ENCODE data around the gene ACTRT2.

ACTRT2 gene

GRCh38 chr1:3015744-3016143 lies 5.5 kb upstream of the ACTRT2 start:
- no peak for TF ChIP-seq CTCF (IDR thresholded peaks at IDR 0.05; ENCODE audit: extremely low read depth, missing control alignments)
- no peak for DNase-seq (ENCODE audit: low spot score)

- TF ChIP-seq CTCF (IDR thresholded peaks at IDR 0.05; ENCODE audit: extremely low read depth, missing control alignments) = no peak
- no peak for DNase-seq (ENCODE audit: low spot score)
Measured at GRCh38 chr1:3016641-3017439, 4.4 kb upstream of the ACTRT2 start.

- DNase-seq (ENCODE audit: low spot score) = no peak
- no peak for TF ChIP-seq CTCF (IDR thresholded peaks at IDR 0.05; ENCODE audit: extremely low read depth, missing control alignments)
Measured at GRCh38 chr1:3017440-3018050, 3.7 kb upstream of the ACTRT2 start.

GRCh38 chr1:3018051-3018471 lies 3.2 kb upstream of the ACTRT2 start:
- DNase-seq (ENCODE audit: low spot score) = no peak
- TF ChIP-seq CTCF (IDR thresholded peaks at IDR 0.05; ENCODE audit: extremely low read depth, missing control alignments) = no peak

- TF ChIP-seq CTCF (IDR thresholded peaks at IDR 0.05; ENCODE audit: extremely low read depth, missing control alignments) = no peak
- DNase-seq (ENCODE audit: low spot score) = no peak
Measured at GRCh38 chr1:3018576-3018975, 2.7 kb upstream of the ACTRT2 start.

- TF ChIP-seq CTCF (IDR thresholded peaks at IDR 0.05; ENCODE audit: extremely low read depth, missing control alignments) = no peak
- DNase-seq (ENCODE audit: low spot score) = no peak
Measured at GRCh38 chr1:3019007-3019515, 2.2 kb upstream of the ACTRT2 start.

- TF ChIP-seq CTCF (IDR thresholded peaks at IDR 0.05; ENCODE audit: extremely low read depth, missing control alignments) = no peak
- no peak for DNase-seq (ENCODE audit: low spot score)
Measured at GRCh38 chr1:3019516-3020051, 1.7 kb upstream of the ACTRT2 start.

Measured in GM20000 (cell line).